NCI-H187 treated with DMSO at 0.1 percent for 48 hours (cell line): ENCODE data around the gene AJM1.

Experiments used
- DNase-seq: peaks from one replicate; lab custom pipeline; 2025; lab: John Stamatoyannopoulos, UW

Gene AJM1

GRCh38 chr9:136808075-136808805 is 34.0 kb upstream of the AJM1 start:
- no peak for DNase-seq

GRCh38 chr9:136808806-136809158 is 33.5 kb upstream of the AJM1 start:
- DNase-seq, result no peak

GRCh38 chr9:136814725-136815421 is 27.4 kb upstream of the AJM1 start:
- DNase-seq, result no peak

- no peak for DNase-seq
Observed at GRCh38 chr9:136815422-136815782, 26.9 kb upstream of the AJM1 start.

GRCh38 chr9:136820971-136821825 is 21.1 kb upstream of the AJM1 start:
- DNase-seq, result no peak

GRCh38 chr9:136821826-136822544 is 20.3 kb upstream of the AJM1 start:
- DNase-seq, result no peak

- no peak for DNase-seq
Observed at GRCh38 chr9:136823136-136824046, 18.9 kb upstream of the AJM1 start.

GRCh38 chr9:136824496-136825225 is 17.6 kb upstream of the AJM1 start:
- no peak for DNase-seq

GRCh38 chr9:136825295-136826187 is 16.7 kb upstream of the AJM1 start:
- no peak for DNase-seq

- no peak for DNase-seq
Observed at GRCh38 chr9:136826188-136826541, 16.1 kb upstream of the AJM1 start.

- DNase-seq, result no peak
Observed at GRCh38 chr9:136826703-136827582, 15.3 kb upstream of the AJM1 start.

- no peak for DNase-seq
Observed at GRCh38 chr9:136827794-136828473, 14.3 kb upstream of the AJM1 start.

GRCh38 chr9:136828474-136829140 is 13.7 kb upstream of the AJM1 start:
- DNase-seq, result no peak

- no peak for DNase-seq
Observed at GRCh38 chr9:136829412-136829811, 12.9 kb upstream of the AJM1 start.

GRCh38 chr9:136829981-136830885 is 12.0 kb upstream of the AJM1 start:
- no peak for DNase-seq

GRCh38 chr9:136831002-136831719 is 11.1 kb upstream of the AJM1 start:
- DNase-seq, result no peak
